K562 (cell line): ENCODE results near the gene HMGN2. TPM values are rescaled to one million over a fixed set of nuclear protein-coding genes. Genes with fewer than 3 reads are reported as not detected.

ENCODE experiments used
- CUX1 ChIP-seq: fragments of 200-800 bp; sonication (Bioruptor generic); IDR thresholded peaks from 2 replicates; pipeline ENCODE4 v1.6.1; 2016; ENCODE audit warnings: missing genetic modification characterization, missing compliant biosample characterization
- DMBX1 ChIP-seq: fragments of 250-450 bp; sonication (Bioruptor Pico); IDR thresholded peaks from 2 replicates; pipeline ENCODE4 v1.8.0; 2022; ENCODE audit warnings: inconsistent platforms, mild to moderate bottlenecking, moderate library complexity, borderline replicate concordance
- E2F6 ChIP-seq, 2 experiments: IDR thresholded peaks; 2 replicates each; pipeline ENCODE4 v1.6.1; 2011; ENCODE audit warnings: borderline replicate concordance in 1 of 2, control low read depth in 1 of 2, low read depth in 1 of 2, low read length in 1 of 2, mild to moderate bottlenecking in 1 of 2, mixed read lengths in 1 of 2, moderate library complexity in 1 of 2; ENCODE audit not compliant: insufficient read depth in 1 of 2, insufficient read length in 1 of 2, poor library complexity in 1 of 2, severe bottlenecking in 1 of 2; ENCODE audit errors: extremely low read depth in 1 of 2
- FUS ChIP-seq: fragments of 200-400 bp; formaldehyde crosslinking; optimal IDR thresholded peaks from 2 replicates; pipeline ENCODE3; 2017; ENCODE audit warnings: low read depth, low read length
- HMG20B ChIP-seq: fragments of 250-450 bp; sonication (Bioruptor Pico); IDR thresholded peaks from 2 replicates; pipeline ENCODE4 v1.5.0; 2021; ENCODE audit warnings: mild to moderate bottlenecking
- MCM2 ChIP-seq: fragments of 450-650 bp; IDR thresholded peaks from 2 replicates; pipeline ENCODE4 v1.6.1; 2017; ENCODE audit warnings: low read depth, mild to moderate bottlenecking
- PHF20 ChIP-seq: fragments of 450-650 bp; IDR thresholded peaks from 2 replicates; pipeline ENCODE4 v1.6.1; 2018; ENCODE audit not compliant: partially characterized antibody
- PHTF2 ChIP-seq: fragments of 250-450 bp; sonication (Bioruptor Pico); IDR thresholded peaks from 2 replicates; pipeline ENCODE4 v1.5.0; 2021; ENCODE audit warnings: mild to moderate bottlenecking
- SMARCA4 ChIP-seq: fragments of 450-650 bp; IDR thresholded peaks from 2 replicates; pipeline ENCODE4 v1.6.1; 2016
- ZNF146 ChIP-seq: IDR thresholded peaks from one replicate; pipeline ENCODE4 v1.6.1; 2018; ENCODE audit warnings: missing compliant biosample characterization; ENCODE audit not compliant: unreplicated experiment
- polyA plus RNA-seq, 8 experiments: library from polyadenylated mRNA; depleted of rRNA in 4 of 8; stranded (reverse) in 5 of 8; unstranded in 3 of 8; fragments of >200 nt; fragmentation: Nextera tagmentation in 2 of 8; fragmentation: Illumina TruSeq in 1 of 8; extraction: Ambion mirVana in 2 of 8; extraction: Trizol in 1 of 8; gene quantifications; 2 replicates each; pipeline versions ENCODE4 v1.2.1 to v1.2.3, GENCODE V29; 2011 to 2014; ENCODE audit warnings: inconsistent platforms in 1 of 8, missing spikeins in 1 of 8
- total RNA-seq, 7 experiments: library from RNA; depleted of rRNA in 6 of 7; stranded (reverse); fragments of >200 nt in 6 of 7; fragmentation: Illumina TruSeq in 2 of 7; extraction: Trizol in 2 of 7; gene quantifications; 2 replicates each; pipeline versions ENCODE4 v1.2.1 to v1.2.3, GENCODE V29; 2011 to 2021; ENCODE audit warnings: low replicate concordance in 1 of 7
- TF ChIP-seq, protein P1 (sequence below): sonication (generic); formaldehyde crosslinking; IDR thresholded peaks from 2 replicates; pipeline ENCODE4 v1.4.0; 2020; ENCODE audit warnings: mild to moderate bottlenecking, missing genetic modification reagents
- TF ChIP-seq, protein P2 (sequence below): fragments of 250-450 bp; sonication (Bioruptor Pico); IDR thresholded peaks from 2 replicates; pipeline ENCODE4 v1.4.0; 2020; ENCODE audit warnings: borderline replicate concordance
- TF ChIP-seq, protein P3 (sequence below): fragments of 450-650 bp; IDR thresholded peaks from 2 replicates; pipeline ENCODE4 v1.6.1; 2017; ENCODE audit warnings: antibody characterized with exemption

The HMGN2 gene
- total and polyA plus RNA-seq, 9 of the 15 experiments (the other 6 are each of a cell fraction or from before 2014, with no cell fraction given): 370 to 1,354 (median 965) TPM

GRCh38 chr1:26471498-26472319 lies 531 bp upstream of the HMGN2 start (continued):
- TF ChIP-seq, protein P1, sequence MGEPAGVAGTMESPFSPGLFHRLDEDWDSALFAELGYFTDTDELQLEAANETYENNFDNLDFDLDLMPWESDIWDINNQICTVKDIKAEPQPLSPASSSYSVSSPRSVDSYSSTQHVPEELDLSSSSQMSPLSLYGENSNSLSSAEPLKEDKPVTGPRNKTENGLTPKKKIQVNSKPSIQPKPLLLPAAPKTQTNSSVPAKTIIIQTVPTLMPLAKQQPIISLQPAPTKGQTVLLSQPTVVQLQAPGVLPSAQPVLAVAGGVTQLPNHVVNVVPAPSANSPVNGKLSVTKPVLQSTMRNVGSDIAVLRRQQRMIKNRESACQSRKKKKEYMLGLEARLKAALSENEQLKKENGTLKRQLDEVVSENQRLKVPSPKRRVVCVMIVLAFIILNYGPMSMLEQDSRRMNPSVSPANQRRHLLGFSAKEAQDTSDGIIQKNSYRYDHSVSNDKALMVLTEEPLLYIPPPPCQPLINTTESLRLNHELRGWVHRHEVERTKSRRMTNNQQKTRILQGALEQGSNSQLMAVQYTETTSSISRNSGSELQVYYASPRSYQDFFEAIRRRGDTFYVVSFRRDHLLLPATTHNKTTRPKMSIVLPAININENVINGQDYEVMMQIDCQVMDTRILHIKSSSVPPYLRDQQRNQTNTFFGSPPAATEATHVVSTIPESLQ: peak; percentile 94
- TF ChIP-seq FUS (no peak), SMARCA4 (no peak), PHTF2 (CRISPR knock-in tag) (no peak), HMG20B (no peak), DMBX1 (CRISPR knock-in tag) (no peak; the same call in 1 of the 2 replicates), E2F6 (IDR thresholded peaks at IDR 0.05; ENCODE audit: borderline replicate concordance in 1 of 2, extremely low read depth in 1 of 2, insufficient read depth in 1 of 2, insufficient read length in 1 of 2, low read depth in 1 of 2, low read length in 1 of 2, poor library complexity in 1 of 2, severe bottlenecking in 1 of 2) (peak; percentile 65 to 95), ZNF146 (CRISPR knock-in tag) (no peak), MCM2 (no peak), PHF20 (no peak), CUX1 (CRISPR knock-in tag) (no peak)
- TF ChIP-seq, protein P2, sequence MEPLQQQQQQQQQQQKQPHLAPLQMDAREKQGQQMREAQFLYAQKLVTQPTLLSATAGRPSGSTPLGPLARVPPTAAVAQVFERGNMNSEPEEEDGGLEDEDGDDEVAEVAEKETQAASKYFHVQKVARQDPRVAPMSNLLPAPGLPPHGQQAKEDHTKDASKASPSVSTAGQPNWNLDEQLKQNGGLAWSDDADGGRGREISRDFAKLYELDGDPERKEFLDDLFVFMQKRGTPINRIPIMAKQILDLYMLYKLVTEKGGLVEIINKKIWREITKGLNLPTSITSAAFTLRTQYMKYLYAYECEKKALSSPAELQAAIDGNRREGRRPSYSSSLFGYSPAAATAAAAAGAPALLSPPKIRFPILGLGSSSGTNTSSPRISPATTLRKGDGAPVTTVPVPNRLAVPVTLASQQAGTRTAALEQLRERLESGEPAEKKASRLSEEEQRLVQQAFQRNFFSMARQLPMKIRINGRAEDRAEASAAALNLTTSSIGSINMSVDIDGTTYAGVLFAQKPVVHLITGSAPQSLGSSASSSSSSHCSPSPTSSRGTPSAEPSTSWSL (CRISPR knock-in tag): no peak
- TF ChIP-seq, protein P3, sequence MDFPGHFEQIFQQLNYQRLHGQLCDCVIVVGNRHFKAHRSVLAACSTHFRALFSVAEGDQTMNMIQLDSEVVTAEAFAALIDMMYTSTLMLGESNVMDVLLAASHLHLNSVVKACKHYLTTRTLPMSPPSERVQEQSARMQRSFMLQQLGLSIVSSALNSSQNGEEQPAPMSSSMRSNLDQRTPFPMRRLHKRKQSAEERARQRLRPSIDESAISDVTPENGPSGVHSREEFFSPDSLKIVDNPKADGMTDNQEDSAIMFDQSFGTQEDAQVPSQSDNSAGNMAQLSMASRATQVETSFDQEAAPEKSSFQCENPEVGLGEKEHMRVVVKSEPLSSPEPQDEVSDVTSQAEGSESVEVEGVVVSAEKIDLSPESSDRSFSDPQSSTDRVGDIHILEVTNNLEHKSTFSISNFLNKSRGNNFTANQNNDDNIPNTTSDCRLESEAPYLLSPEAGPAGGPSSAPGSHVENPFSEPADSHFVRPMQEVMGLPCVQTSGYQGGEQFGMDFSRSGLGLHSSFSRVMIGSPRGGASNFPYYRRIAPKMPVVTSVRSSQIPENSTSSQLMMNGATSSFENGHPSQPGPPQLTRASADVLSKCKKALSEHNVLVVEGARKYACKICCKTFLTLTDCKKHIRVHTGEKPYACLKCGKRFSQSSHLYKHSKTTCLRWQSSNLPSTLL: no peak
